Measurements from ENCODE around the gene NRL.
"Not testable (repeated sequence)": the region's sequence is repeated elsewhere in the genome, so short reads cannot be mapped to it uniquely, and the experiment has no call there.

NRL gene

GRCh38 chr14:24123424-24124417 lies 9.0 kb upstream of the NRL start:
- no peak for DNase-seq

GRCh38 chr14:24122898-24123297 lies 8.1 kb upstream of the NRL start:
- no peak for DNase-seq

- DNase-seq, result no peak
Measured at GRCh38 chr14:24122416-24122815, 7.7 kb upstream of the NRL start.

- DNase-seq, result no peak
Measured at GRCh38 chr14:24121210-24121609, 6.5 kb upstream of the NRL start.

GRCh38 chr14:24119691-24120090 lies 4.9 kb upstream of the NRL start:
- DNase-seq, result no peak

- no peak for DNase-seq
Measured at GRCh38 chr14:24117179-24117578, 2.4 kb upstream of the NRL start.

- no peak for DNase-seq
Measured at GRCh38 chr14:24116128-24116814, 1.5 kb upstream of the NRL start.

- peak; percentile 46 for DNase-seq
Measured at GRCh38 chr14:24115422-24116127, 826 bp upstream of the NRL start.

GRCh38 chr14:24113801-24114531 lies 783 bp downstream of the NRL start:
- peak; percentile 92 for DNase-seq

GRCh38 chr14:24113379-24113800 lies 1.4 kb downstream of the NRL start:
- no peak for DNase-seq

GRCh38 chr14:24110523-24110922 lies 4.2 kb downstream of the NRL start:
- DNase-seq, result no peak

GRCh38 chr14:24110060-24110459 lies 4.7 kb downstream of the NRL start:
- DNase-seq, result no peak

- no peak for DNase-seq
Measured at GRCh38 chr14:24108336-24108874, 6.3 kb downstream of the NRL start.

- DNase-seq, result no peak
Measured at GRCh38 chr14:24106672-24107271, 8.0 kb downstream of the NRL start.

- not testable (repeated sequence) for DNase-seq
Measured at GRCh38 chr14:24105609-24106239, 9.0 kb downstream of the NRL start.

- DNase-seq, result no peak
Measured at GRCh38 chr14:24103451-24103850, 11.3 kb downstream of the NRL start.

- no peak for DNase-seq
Measured at GRCh38 chr14:24102357-24103048, 12.2 kb downstream of the NRL start.

GRCh38 chr14:24100982-24101494 lies 13.7 kb downstream of the NRL start:
- no peak for DNase-seq

- no peak for DNase-seq
Measured at GRCh38 chr14:24100197-24100981, 14.4 kb downstream of the NRL start.

All from NCI-H69 (cell line).